Neuronal stem cell (in vitro differentiated cells): ENCODE results near the gene CAPN11.
A peak's percentile ranks its signal among the peaks of the same experiment; 100 is the strongest.

ENCODE experiments used
- DNase-seq: peaks from one replicate; pipeline ENCODE4 v3.0.0-alpha.2; 2013; ENCODE audit warnings: low spot score
- H2AFZ ChIP-seq: one replicate; pipeline ENCODE4 v1.6.1; 2013; ENCODE audit warnings: mild to moderate bottlenecking, low read length, inconsistent platforms
- H2AK5ac ChIP-seq: 2 replicates; pipeline ENCODE4 v1.6.1; 2013; ENCODE audit warnings: low read depth, mild to moderate bottlenecking, inconsistent platforms, low read length, moderate library complexity, mixed read lengths
- H2BK120ac ChIP-seq: 2 replicates; pipeline ENCODE4 v1.6.1; 2013; ENCODE audit warnings: low read depth, mild to moderate bottlenecking, inconsistent platforms, low read length, moderate library complexity, mixed read lengths
- H2BK12ac ChIP-seq: one replicate; pipeline ENCODE4 v1.6.1; 2013; ENCODE audit warnings: low read length, inconsistent platforms
- H2BK15ac ChIP-seq: 2 replicates; pipeline ENCODE4 v1.6.1; 2013; ENCODE audit warnings: mild to moderate bottlenecking, low read length, inconsistent platforms, mixed read lengths
- H2BK5ac ChIP-seq: one replicate; pipeline ENCODE4 v1.6.1; 2013; ENCODE audit warnings: inconsistent platforms, mild to moderate bottlenecking, low read length, moderate library complexity
- H3K14ac ChIP-seq: one replicate; pipeline ENCODE4 v1.6.1; 2013; ENCODE audit warnings: low read length, inconsistent platforms
- H3K18ac ChIP-seq: 2 replicates; pipeline ENCODE4 v1.6.1; 2013; ENCODE audit warnings: low read length, inconsistent platforms
- H3K23ac ChIP-seq: 2 replicates; pipeline ENCODE4 v1.6.1; 2013; ENCODE audit warnings: low read depth, mild to moderate bottlenecking, mixed read lengths, low read length, inconsistent platforms; ENCODE audit not compliant: poor library complexity
- H3K27ac ChIP-seq: replicated peaks from 3 replicates; pipeline ENCODE4 v1.5.1; 2013; ENCODE audit warnings: low read length, inconsistent platforms
- H3K27me3 ChIP-seq, 3 experiments: 2 replicates each; pipeline ENCODE4 v1.6.1; 2013; ENCODE audit warnings: low read length in 3 of 3, mild to moderate bottlenecking in 2 of 3, inconsistent platforms in 1 of 3, low read depth in 1 of 3, mixed read lengths in 1 of 3, moderate library complexity in 1 of 3; ENCODE audit not compliant: control insufficient read depth in 3 of 3, insufficient read depth in 3 of 3
- H3K36me3 ChIP-seq, 2 donors: replicated peaks in 1 of 2; 2 replicates each; pipeline ENCODE4 v1.6.1; 2013; ENCODE audit warnings: low read length in 2 of 2; ENCODE audit not compliant: control insufficient read depth in 2 of 2, insufficient read depth in 2 of 2
- H3K4ac ChIP-seq: 2 replicates; pipeline ENCODE4 v1.6.1; 2013; ENCODE audit warnings: inconsistent platforms, mild to moderate bottlenecking, low read length, moderate library complexity
- H3K4me1 ChIP-seq, 2 donors: 1 replicate in 1 of 2; 2 replicates in 1 of 2; pipeline ENCODE4 v1.6.1; 2013; ENCODE audit warnings: low read length in 2 of 2, low read depth in 1 of 2; ENCODE audit not compliant: control insufficient read depth in 2 of 2, insufficient read depth in 1 of 2
- H3K4me2 ChIP-seq: one replicate; pipeline ENCODE4 v1.6.1; 2013; ENCODE audit warnings: mild to moderate bottlenecking, low read length, inconsistent platforms; ENCODE audit not compliant: insufficient read depth, poor library complexity, severe bottlenecking
- H3K4me3 ChIP-seq, 2 donors: 2 replicates each; pipeline ENCODE4 v1.5.1; 2013; ENCODE audit warnings: low read length in 2 of 2, mild to moderate bottlenecking in 2 of 2, inconsistent platforms in 1 of 2, moderate library complexity in 1 of 2
- H3K79me1 ChIP-seq: one replicate; pipeline ENCODE4 v1.6.1; 2013; ENCODE audit warnings: low read depth, mild to moderate bottlenecking, inconsistent platforms, low read length, moderate library complexity
- H3K9ac ChIP-seq: one replicate; pipeline ENCODE4 v1.6.1; 2013; ENCODE audit warnings: mild to moderate bottlenecking, low read depth, low read length, inconsistent platforms; ENCODE audit not compliant: poor library complexity
- H3K9me3 ChIP-seq, 2 donors: replicated peaks in 1 of 2; 2 replicates each; pipeline versions ENCODE3 to v1.6.1; 2013; ENCODE audit warnings: low read length in 2 of 2, mild to moderate bottlenecking in 2 of 2, inconsistent platforms in 1 of 2, low read depth in 1 of 2, mixed read lengths in 1 of 2, moderate library complexity in 1 of 2; ENCODE audit not compliant: control insufficient read depth in 2 of 2, insufficient read depth in 1 of 2
- H4K8ac ChIP-seq: one replicate; pipeline ENCODE4 v1.6.1; 2013; ENCODE audit warnings: low read depth, mild to moderate bottlenecking, inconsistent platforms, low read length, moderate library complexity
- H4K91ac ChIP-seq: one replicate; pipeline ENCODE4 v1.6.1; 2013; ENCODE audit warnings: low read length, low read depth, mild to moderate bottlenecking, inconsistent platforms; ENCODE audit not compliant: poor library complexity
- WGBS, 2 donors: extraction: QIAGEN DNeasy Blood & Tissue Kit; methylation state at CpG; one replicate each; pipeline ENCODE4 v1.1.7; 2013; ENCODE audit warnings: missing lambda C conversion rate in 2 of 2, mixed read lengths in 1 of 2; ENCODE audit not compliant: insufficient read length in 2 of 2, insufficient replicate concordance in 1 of 2; ENCODE audit errors: extremely low coverage in 2 of 2; 5-methylcytosine and 5-hydroxymethylcytosine counted together

Gene CAPN11

DNA sequence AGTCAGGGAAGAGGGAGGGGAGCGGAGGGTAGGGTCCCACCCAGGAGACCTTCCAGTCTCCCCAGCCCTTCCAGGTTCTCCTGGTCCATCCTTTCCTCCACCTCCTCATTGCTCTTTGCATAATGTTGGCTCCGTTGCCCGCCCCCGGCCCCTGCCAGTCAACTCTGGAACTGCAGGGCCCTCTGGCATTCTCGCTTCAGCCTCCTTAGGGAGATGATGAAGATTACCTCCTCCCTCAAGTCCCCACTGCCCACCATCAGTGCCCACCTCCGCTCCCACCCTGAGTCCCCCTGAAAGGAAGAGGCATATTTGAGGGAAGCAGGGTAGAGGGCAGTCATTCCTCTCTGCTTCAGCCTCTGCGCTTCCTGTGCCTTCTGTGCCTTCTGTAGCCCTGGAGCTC lies 22.7 kb upstream of the CAPN11 start:
- Histone ChIP-seq H3K79me1 (peaks cover 3% of the 10 kb centered on the region), H3K9ac (no peak overlapping the region), H3K4ac (no peak overlapping the region), H3K27me3 (no peaks in the 10 kb centered on the region), H3K23ac (no peak overlapping the region), H3K4me1 (peaks cover 9 to 37% of the 10 kb centered on the region in 2 donors), H3K4me2 (no peak overlapping the region), H3K18ac (no peak overlapping the region), H2BK12ac (no peak overlapping the region), H3K14ac (no peak overlapping the region), H2AK5ac (no peak overlapping the region), H2BK5ac (no peak overlapping the region), H3K4me3 (no peak overlapping the region), H2AFZ (no peak overlapping the region), H2BK120ac (no peak overlapping the region), H3K36me3 (peaks cover 18 to 29% of the 10 kb centered on the region in 2 donors), H3K9me3 (peaks cover 0 to 2% of the 10 kb centered on the region in 2 donors), H2BK15ac (no peak overlapping the region), H3K27ac (no peak overlapping the region), H4K91ac (no peak overlapping the region), H4K8ac (no peak overlapping the region)
- no peak for DNase-seq
- no CpG with 5 or more reads among the region's 7 CpGs for WGBS, 2 donors

DNA sequence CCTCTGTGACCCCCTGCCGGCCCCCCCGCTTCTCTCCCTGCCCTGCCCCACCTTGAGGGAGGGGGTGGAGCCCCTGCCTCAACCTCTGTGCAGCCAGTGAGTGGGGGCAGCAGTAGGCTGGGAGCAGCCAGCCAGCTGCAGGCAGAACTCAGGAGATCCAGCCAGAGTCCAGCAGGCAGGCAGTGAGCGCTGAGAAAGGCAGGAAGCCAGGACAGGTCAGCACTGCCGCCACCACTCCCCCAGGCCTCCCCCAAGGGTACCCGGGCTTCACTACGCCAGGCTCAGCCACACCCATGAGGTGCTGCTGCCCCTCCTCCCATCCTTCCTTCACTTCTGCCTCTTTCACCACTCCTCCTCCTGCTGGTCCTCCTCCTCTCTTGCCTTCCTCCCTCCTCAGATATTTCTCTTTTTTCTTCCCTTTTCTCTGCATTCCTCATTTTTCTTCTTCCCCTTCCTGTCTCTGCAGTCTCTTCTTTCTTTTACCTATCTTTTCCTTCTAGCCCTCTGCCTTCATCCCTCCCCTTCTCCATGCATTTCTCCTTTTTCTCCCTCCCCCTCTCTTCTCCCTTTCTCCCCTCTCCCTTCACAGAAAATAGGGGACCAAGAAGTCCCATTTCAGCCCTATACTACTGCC lies 19.8 kb upstream of the CAPN11 start:
- H2AFZ ChIP-seq: no peak overlapping the region
- peaks cover 28 to 41% of the 10 kb centered on the region in 2 donors for H3K36me3 ChIP-seq
- H3K27ac ChIP-seq: peak overlapping the region; percentile 67
- H2BK15ac ChIP-seq: peak overlapping the region; percentile 61
- no peak overlapping the region for H2BK120ac ChIP-seq
- no peaks in the 10 kb centered on the region for H3K27me3 ChIP-seq
- no peak for DNase-seq
- no peak overlapping the region for H3K4me2 ChIP-seq
- peak overlapping the region; percentile 62 for H2BK5ac ChIP-seq
- peak overlapping the region; percentile 73 for H3K14ac ChIP-seq
- H3K23ac ChIP-seq: peak overlapping the region; percentile 39
- H4K8ac ChIP-seq: no peak overlapping the region
- no peak overlapping the region for H3K4ac ChIP-seq
- H3K79me1 ChIP-seq: peaks cover 5% of the 10 kb centered on the region
- no peak overlapping the region for H4K91ac ChIP-seq
- no peak overlapping the region for H3K4me3 ChIP-seq
- peak overlapping the region; percentile 89 for H3K9ac ChIP-seq
- H3K4me1 ChIP-seq: peaks cover 2 to 26% of the 10 kb centered on the region in 2 donors
- H3K18ac ChIP-seq: peak overlapping the region; percentile 95
- H2AK5ac ChIP-seq: peak overlapping the region; percentile 47
- no CpG with 5 or more reads among the region's 6 CpGs for WGBS, 2 donors
- H2BK12ac ChIP-seq: no peak overlapping the region
- H3K9me3 ChIP-seq: peaks cover 0 to 2% of the 10 kb centered on the region in 2 donors

DNA sequence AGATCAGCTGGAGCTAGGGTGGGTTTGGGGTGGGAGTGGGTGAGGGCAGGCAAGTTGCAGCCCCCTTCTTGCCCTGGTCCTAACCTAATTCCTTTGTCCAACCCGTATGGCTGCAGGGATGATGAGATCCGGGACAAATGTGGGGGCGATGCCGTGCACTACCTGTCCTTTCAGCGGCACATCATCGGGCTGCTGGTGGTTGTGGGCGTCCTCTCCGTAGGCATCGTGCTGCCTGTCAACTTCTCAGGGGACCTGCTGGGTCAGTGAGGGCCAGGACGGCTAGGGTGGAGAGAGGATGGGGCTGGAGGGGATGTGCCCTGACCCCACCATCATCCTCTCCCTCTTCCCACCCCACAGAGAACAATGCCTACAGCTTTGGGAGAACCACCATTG lies 19.3 kb upstream of the CAPN11 start:
- peak overlapping the region; percentile 65 for H2BK120ac ChIP-seq
- no peak overlapping the region for H2AFZ ChIP-seq
- peak overlapping the region; percentile 47 for H2AK5ac ChIP-seq
- WGBS, 2 donors: no CpG with 5 or more reads among the region's 10 CpGs
- peaks cover 0 to 22% of the 10 kb centered on the region in 2 donors for H3K4me1 ChIP-seq
- no peak overlapping the region for H3K14ac ChIP-seq
- no peak overlapping the region for H3K4ac ChIP-seq
- no peak overlapping the region for H2BK12ac ChIP-seq
- peak overlapping the region; percentile 66 for H3K18ac ChIP-seq
- peak overlapping the region; percentile 63 for H3K9ac ChIP-seq
- H3K27me3 ChIP-seq: no peaks in the 10 kb centered on the region
- peak overlapping the region; percentile 7 for H3K27ac ChIP-seq
- H3K23ac ChIP-seq: peak overlapping the region; percentile 44
- DNase-seq: no peak
- H2BK15ac ChIP-seq: no peak overlapping the region
- no peak overlapping the region for H3K4me2 ChIP-seq
- H4K8ac ChIP-seq: peak overlapping the region; percentile 19
- H3K4me3 ChIP-seq: peak overlapping the region in 1 of 2 donors; percentile 14
- no peak overlapping the region for H4K91ac ChIP-seq
- H3K9me3 ChIP-seq: peaks cover 0 to 2% of the 10 kb centered on the region in 2 donors
- H3K36me3 ChIP-seq: peaks cover 28 to 45% of the 10 kb centered on the region in 2 donors
- H2BK5ac ChIP-seq: peak overlapping the region; percentile 62
- H3K79me1 ChIP-seq: peaks cover 5% of the 10 kb centered on the region

DNA sequence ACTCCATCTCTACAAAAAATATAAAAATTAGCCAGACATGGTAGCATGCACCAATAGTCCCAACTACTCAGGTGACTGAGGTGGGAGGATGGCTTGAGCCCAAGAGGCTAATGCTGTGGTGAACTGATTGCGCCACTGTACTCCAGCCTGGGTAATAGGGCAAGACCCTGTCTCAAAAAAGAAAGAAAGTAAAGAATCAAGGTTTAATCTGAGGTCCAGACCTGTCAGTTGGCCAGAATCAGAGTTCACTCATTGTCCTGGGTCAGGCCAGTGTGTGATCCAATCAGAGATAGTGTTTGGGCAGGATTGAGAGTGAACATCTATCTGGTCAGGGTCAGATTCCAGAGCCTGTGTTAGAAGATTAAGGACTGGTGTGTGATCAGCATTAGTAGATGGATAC lies 15.8 kb upstream of the CAPN11 start:
- no peaks in the 10 kb centered on the region for H3K9me3 ChIP-seq
- H3K79me1 ChIP-seq: peaks cover 2% of the 10 kb centered on the region
- no peak overlapping the region for H2BK12ac ChIP-seq
- no peaks in the 10 kb centered on the region for H3K27me3 ChIP-seq
- no peak overlapping the region for H2AK5ac ChIP-seq
- no peak overlapping the region for H3K4me3 ChIP-seq
- H3K9ac ChIP-seq: no peak overlapping the region
- H3K36me3 ChIP-seq: peaks cover 37 to 49% of the 10 kb centered on the region in 2 donors
- H2BK120ac ChIP-seq: no peak overlapping the region
- no peak overlapping the region for H4K8ac ChIP-seq
- no peak overlapping the region for H2BK5ac ChIP-seq
- no peak overlapping the region for H3K23ac ChIP-seq
- H3K4me1 ChIP-seq: peaks cover 0 to 12% of the 10 kb centered on the region in 2 donors
- no peak overlapping the region for H4K91ac ChIP-seq
- no peak overlapping the region for H3K18ac ChIP-seq
- H2BK15ac ChIP-seq: no peak overlapping the region
- no CpG with 5 or more reads among the region's 1 CpG for WGBS, 2 donors
- H3K4ac ChIP-seq: no peak overlapping the region
- H2AFZ ChIP-seq: no peak overlapping the region
- DNase-seq: no peak
- H3K4me2 ChIP-seq: no peak overlapping the region
- H3K14ac ChIP-seq: no peak overlapping the region
- no peak overlapping the region for H3K27ac ChIP-seq
